ENCODE data around the gene CYP2D6.
"Not testable (repeated sequence)": the region's sequence is repeated elsewhere in the genome, so short reads cannot be mapped to it uniquely, and the experiment has no call there.

DNA sequence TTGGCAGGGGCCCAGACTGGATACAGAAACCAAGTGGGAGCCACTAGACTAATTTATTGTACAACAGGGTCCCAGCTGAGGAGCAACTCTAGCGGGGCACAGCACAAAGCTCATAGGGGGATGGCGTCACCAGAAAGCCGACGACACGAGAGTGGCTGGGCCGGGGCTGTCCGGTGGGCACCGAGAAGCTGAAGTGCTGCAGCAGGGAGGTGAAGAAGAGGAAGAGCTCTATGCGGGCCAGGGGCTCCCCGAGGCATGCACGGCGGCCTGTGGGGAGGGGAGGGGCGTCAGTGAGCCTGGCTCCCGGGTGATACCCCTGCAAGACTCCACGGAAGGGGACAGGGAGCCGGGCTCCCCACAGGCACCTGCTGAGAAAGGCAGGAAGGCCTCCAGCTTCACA, 19.2 kb upstream of the CYP2D6 start:
- TF ChIP-seq, protein P1, sequence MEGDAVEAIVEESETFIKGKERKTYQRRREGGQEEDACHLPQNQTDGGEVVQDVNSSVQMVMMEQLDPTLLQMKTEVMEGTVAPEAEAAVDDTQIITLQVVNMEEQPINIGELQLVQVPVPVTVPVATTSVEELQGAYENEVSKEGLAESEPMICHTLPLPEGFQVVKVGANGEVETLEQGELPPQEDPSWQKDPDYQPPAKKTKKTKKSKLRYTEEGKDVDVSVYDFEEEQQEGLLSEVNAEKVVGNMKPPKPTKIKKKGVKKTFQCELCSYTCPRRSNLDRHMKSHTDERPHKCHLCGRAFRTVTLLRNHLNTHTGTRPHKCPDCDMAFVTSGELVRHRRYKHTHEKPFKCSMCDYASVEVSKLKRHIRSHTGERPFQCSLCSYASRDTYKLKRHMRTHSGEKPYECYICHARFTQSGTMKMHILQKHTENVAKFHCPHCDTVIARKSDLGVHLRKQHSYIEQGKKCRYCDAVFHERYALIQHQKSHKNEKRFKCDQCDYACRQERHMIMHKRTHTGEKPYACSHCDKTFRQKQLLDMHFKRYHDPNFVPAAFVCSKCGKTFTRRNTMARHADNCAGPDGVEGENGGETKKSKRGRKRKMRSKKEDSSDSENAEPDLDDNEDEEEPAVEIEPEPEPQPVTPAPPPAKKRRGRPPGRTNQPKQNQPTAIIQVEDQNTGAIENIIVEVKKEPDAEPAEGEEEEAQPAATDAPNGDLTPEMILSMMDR (IDR thresholded peaks at IDR 0.05): not testable (repeated sequence)
- not testable (repeated sequence) for TF ChIP-seq EP300, POLR2A, POLR2AphosphoS5 (IDR thresholded peaks at IDR 0.05)
